Testis (tissue), 3 donors: Measurements from ENCODE around the gene NUBP1. TPM values are rescaled to one million over a fixed set of nuclear protein-coding genes. Genes with fewer than 3 reads are reported as not detected.

Experiments
- DNase-seq: peaks from one replicate; pipeline ENCODE4 v3.0.0-alpha.2; 2019
- H3K27ac ChIP-seq, 2 donors: fragments of 200-600 bp; sonication (generic); one replicate each; pipeline ENCODE4 v1.5.1; 2019
- H3K27me3 ChIP-seq: fragments of 200-600 bp; sonication (generic); one replicate; pipeline ENCODE4 v1.5.1; 2019
- H3K36me3 ChIP-seq: fragments of 200-600 bp; sonication (generic); one replicate; pipeline ENCODE4 v1.5.1; 2017; ENCODE audit warnings: low read depth; ENCODE audit errors: missing control alignments
- H3K4me1 ChIP-seq: fragments of 200-600 bp; sonication (generic); one replicate; pipeline ENCODE4 v1.5.1; 2019
- H3K4me3 ChIP-seq, 2 donors: fragments of 200-600 bp; sonication (generic); one replicate each; pipeline ENCODE4 v1.5.1; 2017 to 2019
- H3K9me3 ChIP-seq: fragments of 200-600 bp; sonication (generic); one replicate; pipeline ENCODE4 v1.5.1; 2017
- CTCF ChIP-seq, 3 experiments: fragments of 450-650 bp in 2 of 3; fragments of 200-600 bp in 1 of 3; sonication (generic) in 1 of 3; IDR thresholded peaks; one replicate each; pipeline ENCODE4 v1.5.1; 2016 to 2019; ENCODE audit warnings: antibody characterized with exemption in 3 of 3, mild to moderate bottlenecking in 2 of 3, moderate library complexity in 1 of 3
- POLR2A ChIP-seq: fragments of 450-650 bp; IDR thresholded peaks from one replicate; pipeline ENCODE4 v1.6.1; 2017; ENCODE audit warnings: antibody characterized with exemption, mild to moderate bottlenecking, moderate library complexity
- WGBS, 2 donors: methylation state at CpG; one replicate each; pipeline ENCODE4 v1.1.5; 2018; 5-methylcytosine and 5-hydroxymethylcytosine counted together
- intact Hi-C: fragments of 100-400 bp; cut with DNase I; formaldehyde crosslinking; loops from one replicate; pipeline ENCODE4 v1.15.1; 2023; ENCODE audit warnings: low total_unique reads
- polyA plus RNA-seq: library from polyadenylated mRNA; stranded (reverse); fragments of 350-450 nt; fragmentation: Illumina TruSeq; extraction: RNeasy Lipid Tissue Mini Kit (QIAGEN cat#74804); gene quantifications from one replicate; pipeline ENCODE4 v1.2.3, GENCODE V29; 2014; ENCODE audit warnings: low read depth, low replicate concordance; ENCODE audit not compliant: insufficient read depth
- total RNA-seq, 2 donors: library from RNA; depleted of rRNA; stranded (reverse); fragments of >200 nt; gene quantifications; one replicate each; pipeline ENCODE4 v1.2.3, GENCODE V29; 2016

The NUBP1 gene
- total and polyA plus RNA-seq, 3 donors from 2014 or later, result 23.0 to 41.1 (median 33.9) TPM

- no peak for DNase-seq
- no peak overlapping the region for H3K27ac ChIP-seq
- H3K9me3 ChIP-seq, result no peaks in the 10 kb centered on the region
- intact Hi-C loops, result no loop called here
- 89 to 95% methylated on average over 6 to 7 of the region's 7 CpGs for WGBS, 2 donors
- peaks cover 3% of the 10 kb centered on the region for H3K4me1 ChIP-seq
- no peak overlapping the region for H3K4me3 ChIP-seq
- no peaks in the 10 kb centered on the region for H3K36me3 ChIP-seq
- H3K27me3 ChIP-seq, result no peaks in the 10 kb centered on the region
- no peak for TF ChIP-seq CTCF (IDR thresholded peaks at IDR 0.05)
- TF ChIP-seq POLR2A, result no peak
These were observed 19.8 kb downstream of the NUBP1 start for GRCh38 chr16:10763456-10763855.

GRCh38 chr16:10765772-10766171 is 22.1 kb downstream of the NUBP1 start:
- DNase-seq, result no peak
- no peak for TF ChIP-seq POLR2A
- no peak for TF ChIP-seq CTCF (IDR thresholded peaks at IDR 0.05)
- WGBS, 2 donors, result 60 to 63% methylated on average over 2 to 4 of the region's 4 CpGs
- Histone ChIP-seq H3K9me3 (no peaks in the 10 kb centered on the region), H3K36me3 (no peaks in the 10 kb centered on the region), H3K27ac (no peak overlapping the region), H3K27me3 (no peaks in the 10 kb centered on the region), H3K4me1 (peaks cover 3% of the 10 kb centered on the region), H3K4me3 (no peak overlapping the region)
- intact Hi-C loops, result no loop called here

GRCh38 chr16:10767127-10767526 is 23.5 kb downstream of the NUBP1 start:
- 91 to 92% methylated on average over 7 of the region's 7 CpGs for WGBS, 2 donors
- no peaks in the 10 kb centered on the region for H3K36me3 ChIP-seq

GRCh38 chr16:10769381-10769780 is 25.7 kb downstream of the NUBP1 start:
- no peaks in the 10 kb centered on the region for H3K27me3 ChIP-seq
- no peaks in the 10 kb centered on the region for H3K36me3 ChIP-seq
- DNase-seq, result no peak
- H3K27ac ChIP-seq, result no peak overlapping the region
- peaks cover 3% of the 10 kb centered on the region for H3K4me1 ChIP-seq
- no peak overlapping the region for H3K4me3 ChIP-seq
- 74 to 81% methylated on average over 7 of the region's 7 CpGs for WGBS, 2 donors
- no peak for TF ChIP-seq POLR2A
- no peaks in the 10 kb centered on the region for H3K9me3 ChIP-seq
- intact Hi-C loops, result no loop called here

More at GRCh38 chr16:10767127-10767526, 23.5 kb downstream of the NUBP1 start:
- intact Hi-C loops, result no loop called here
- TF ChIP-seq POLR2A (no peak), CTCF (IDR thresholded peaks at IDR 0.05) (no peak)
- no peak for DNase-seq
- H3K4me1 ChIP-seq, result peaks cover 3% of the 10 kb centered on the region
- H3K27ac ChIP-seq, result no peak overlapping the region
- H3K4me3 ChIP-seq, result no peak overlapping the region
- H3K9me3 ChIP-seq, result no peaks in the 10 kb centered on the region
- H3K27me3 ChIP-seq, result no peaks in the 10 kb centered on the region

GRCh38 chr16:10770907-10771306 is 27.3 kb downstream of the NUBP1 start:
- DNase-seq, result no peak
- Histone ChIP-seq H3K4me1 (no peaks in the 10 kb centered on the region), H3K27ac (no peak overlapping the region), H3K36me3 (no peaks in the 10 kb centered on the region), H3K4me3 (no peak overlapping the region), H3K9me3 (no peaks in the 10 kb centered on the region), H3K27me3 (no peaks in the 10 kb centered on the region)
- intact Hi-C loops, result no loop called here
- WGBS, 2 donors, result 86 to 91% methylated on average over 1 of the region's 1 CpG
- TF ChIP-seq CTCF (IDR thresholded peaks at IDR 0.05), result no peak
- no peak for TF ChIP-seq POLR2A
